Mucosa of gallbladder (tissue), 1 donor: ENCODE results near the gene MMP24OS. TPM values are rescaled to one million over a fixed set of nuclear protein-coding genes. Genes with fewer than 3 reads are reported as not detected.

Source experiments
- DNase-seq: peaks from one replicate; pipeline ENCODE4 v3.0.0-alpha.2; 2020; ENCODE audit warnings: low spot score
- total RNA-seq: library from RNA; stranded (reverse); gene quantifications from one replicate; pipeline ENCODE4 v1.2.1, GENCODE V29; 2021
- donor health status: DM: no; HTN: no; CAD: no.

Gene MMP24OS
- total RNA-seq, 1 donor from 2014 or later: 123 TPM

- DNase-seq: no peak
Observed at GRCh38 chr20:35306931-35307517, 29.1 kb upstream of the MMP24OS start.

GRCh38 chr20:35305682-35306556 is 28.0 kb upstream of the MMP24OS start:
- peak; percentile 72 for DNase-seq

GRCh38 chr20:35304956-35305355 is 27.0 kb upstream of the MMP24OS start:
- DNase-seq: no peak

GRCh38 chr20:35303735-35304491 is 26.0 kb upstream of the MMP24OS start:
- DNase-seq: peak; percentile 85

GRCh38 chr20:35303382-35303734 is 25.4 kb upstream of the MMP24OS start:
- DNase-seq: no peak

GRCh38 chr20:35302421-35303335 is 24.8 kb upstream of the MMP24OS start:
- DNase-seq: no peak

GRCh38 chr20:35301426-35301825 is 23.5 kb upstream of the MMP24OS start:
- DNase-seq: no peak

- no peak for DNase-seq
Observed at GRCh38 chr20:35300469-35301262, 22.7 kb upstream of the MMP24OS start.

- DNase-seq: no peak
Observed at GRCh38 chr20:35299780-35300179, 21.9 kb upstream of the MMP24OS start.

- DNase-seq: no peak
Observed at GRCh38 chr20:35298264-35298663, 20.3 kb upstream of the MMP24OS start.

GRCh38 chr20:35297740-35298139 is 19.8 kb upstream of the MMP24OS start:
- no peak for DNase-seq

GRCh38 chr20:35297155-35297554 is 19.2 kb upstream of the MMP24OS start:
- no peak for DNase-seq

- no peak for DNase-seq
Observed at GRCh38 chr20:35296101-35296554, 18.2 kb upstream of the MMP24OS start.

GRCh38 chr20:35295674-35296073 is 17.8 kb upstream of the MMP24OS start:
- no peak for DNase-seq

- no peak for DNase-seq
Observed at GRCh38 chr20:35295058-35295457, 17.1 kb upstream of the MMP24OS start.

- DNase-seq: no peak
Observed at GRCh38 chr20:35294293-35294685, 16.4 kb upstream of the MMP24OS start.

GRCh38 chr20:35293303-35294292 is 15.7 kb upstream of the MMP24OS start:
- DNase-seq: no peak

- no peak for DNase-seq
Observed at GRCh38 chr20:35292504-35293285, 14.8 kb upstream of the MMP24OS start.
